Glomerular visceral epithelial cell (primary cell): Measurements from ENCODE around the gene SH3GLB1.
"Not testable (repeated sequence)": the region's sequence is repeated elsewhere in the genome, so short reads cannot be mapped to it uniquely, and the experiment has no call there.

Source experiments
- DNase-seq: peaks from one replicate; pipeline ENCODE4 v3.0.0-alpha.2; 2016; ENCODE audit errors: extremely low spot score

Gene SH3GLB1

DNA sequence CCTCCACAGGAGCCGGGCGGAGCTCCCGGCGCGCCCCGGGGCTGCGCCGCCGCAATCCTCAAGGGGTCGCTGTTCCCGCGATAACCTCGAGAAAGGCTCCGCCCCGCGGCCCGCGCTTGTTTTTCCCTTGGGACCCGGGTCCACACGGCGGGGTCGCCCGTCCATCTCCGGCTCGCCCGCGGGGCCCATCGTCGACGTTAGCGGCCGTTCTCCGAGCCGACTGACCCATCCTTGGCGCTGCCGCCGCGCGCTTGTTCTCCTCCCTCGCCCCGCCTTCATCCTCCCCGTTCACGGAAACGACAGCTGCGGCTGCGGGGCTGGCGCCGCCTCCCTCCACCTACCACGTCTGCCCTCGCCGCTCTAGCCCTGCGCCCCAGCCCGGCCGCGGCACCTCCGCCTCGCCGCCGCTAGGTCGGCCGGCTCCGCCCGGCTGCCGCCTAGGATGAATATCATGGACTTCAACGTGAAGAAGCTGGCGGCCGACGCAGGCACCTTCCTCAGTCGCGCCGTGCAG is at the start of gene SH3GLB1:
Gene SH3GLB1 (plus strand): TSS at position 119 of the 514 bp plus-strand sequence. CDS start 324 bp downstream, at position 443.
- DNase-seq = peak; percentile 91

DNA sequence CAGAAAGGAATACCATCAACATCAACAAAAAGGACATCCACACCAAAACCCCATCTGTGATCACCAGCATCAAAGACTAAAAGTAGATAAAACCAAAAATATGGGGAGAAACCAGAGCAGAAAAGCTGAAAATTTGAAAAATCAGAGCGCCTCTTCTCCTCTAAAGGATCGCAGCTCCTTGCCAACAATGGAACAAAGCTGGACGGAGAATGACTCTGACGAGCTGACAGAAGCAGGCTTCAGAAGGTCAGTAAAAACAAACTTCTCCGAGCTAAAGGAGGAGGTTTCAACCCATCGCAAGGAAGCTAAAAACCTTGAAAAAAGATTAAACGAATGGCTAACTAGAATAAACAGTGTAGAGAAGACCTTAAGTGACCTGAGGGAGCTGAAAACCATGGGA is 46.0 kb upstream of the SH3GLB1 start:
- not testable (repeated sequence) for DNase-seq

DNA sequence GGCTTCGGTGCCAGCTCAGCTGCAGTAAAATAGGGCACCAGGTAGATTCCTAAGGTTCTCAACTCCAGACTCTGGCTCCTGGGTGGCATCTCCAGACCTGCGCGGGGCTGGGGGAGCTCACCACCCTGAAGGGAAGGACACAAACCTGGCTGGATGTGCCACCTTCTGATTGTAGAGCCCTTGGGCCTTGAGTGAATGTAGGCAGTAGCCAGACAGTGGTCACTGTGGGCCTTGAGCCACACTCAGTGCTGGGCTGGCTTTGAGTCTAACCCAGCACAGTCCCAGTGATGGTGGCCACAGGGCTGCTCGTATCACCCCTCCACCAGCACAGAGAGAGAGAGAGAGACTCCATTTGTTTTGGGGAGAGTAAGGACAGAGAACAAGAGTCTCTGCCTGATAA is 38.0 kb upstream of the SH3GLB1 start:
- DNase-seq = no peak

DNA sequence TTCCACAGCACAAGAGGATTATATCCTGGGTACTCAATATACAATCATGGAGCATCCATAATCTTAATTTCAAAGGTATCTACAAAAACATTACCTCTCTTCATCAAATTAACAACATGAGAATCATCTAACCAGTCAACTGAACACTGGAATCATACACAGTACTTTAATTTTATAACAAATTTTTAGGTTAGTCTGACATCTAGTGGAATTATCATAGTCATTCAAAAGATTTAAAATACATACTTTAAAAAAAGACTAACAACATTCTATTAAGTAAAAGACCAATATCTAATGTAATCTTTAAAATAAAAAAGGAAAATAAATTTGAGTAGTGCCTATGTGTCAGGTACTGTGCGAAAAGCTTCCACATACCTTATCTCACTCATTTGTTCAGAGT is 16.8 kb upstream of the SH3GLB1 start:
- no peak for DNase-seq

DNA sequence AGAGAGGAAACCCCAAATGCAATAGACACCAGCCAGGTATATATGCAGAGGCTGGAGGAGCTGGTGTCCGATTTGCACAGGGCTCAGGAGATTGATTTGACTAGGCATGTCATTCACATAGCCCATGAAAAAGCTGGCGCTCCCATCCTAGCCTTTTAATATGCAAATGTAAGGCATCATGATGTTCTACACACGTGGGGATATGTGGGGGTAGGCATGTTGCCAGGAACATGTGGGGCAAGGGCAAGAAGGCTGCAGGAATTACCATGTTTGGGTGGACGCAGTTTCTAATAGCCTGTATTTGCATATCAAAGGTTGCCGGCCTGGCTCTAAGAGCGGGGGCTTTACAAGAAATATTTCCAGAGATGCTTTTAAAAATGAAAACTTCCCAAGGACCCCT is 11.7 kb upstream of the SH3GLB1 start:
- DNase-seq = no peak

DNA sequence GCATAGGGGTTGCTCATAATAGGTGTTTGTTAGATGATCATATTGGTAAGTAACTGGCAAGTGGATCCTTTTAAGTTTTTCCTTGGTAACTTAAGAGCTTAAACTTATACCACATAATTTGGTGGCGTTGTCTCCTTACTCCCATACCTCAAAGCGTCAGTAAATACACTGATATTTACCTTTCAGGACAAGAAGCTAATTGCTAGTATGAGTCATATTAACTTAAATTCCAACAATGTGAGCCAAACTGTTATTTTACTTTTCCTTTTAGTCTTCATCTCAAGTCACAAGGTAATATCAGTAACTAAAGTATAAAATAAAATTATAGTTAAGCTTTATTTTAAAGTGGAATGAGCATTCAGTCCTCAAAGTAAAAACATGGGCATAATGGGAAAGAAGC is 9.0 kb upstream of the SH3GLB1 start:
- no peak for DNase-seq

DNA sequence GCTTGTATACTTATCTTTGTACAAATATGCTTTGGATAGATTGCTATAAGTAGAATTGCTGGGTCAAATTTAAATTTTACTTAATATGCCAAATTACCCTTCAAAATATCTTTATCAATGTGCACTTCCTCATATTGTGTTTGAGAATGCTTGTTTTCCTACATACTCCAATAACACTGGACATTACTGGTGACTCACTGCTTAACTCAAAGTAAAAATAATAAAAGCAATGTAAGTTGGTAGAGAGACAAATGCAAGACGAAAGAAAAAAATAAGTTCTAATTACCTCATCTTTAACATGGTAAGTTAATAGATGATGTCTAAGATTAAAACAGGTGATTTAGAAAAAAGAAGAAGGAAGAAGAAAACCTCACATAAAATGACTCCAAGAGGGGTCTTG is 7.9 kb upstream of the SH3GLB1 start:
- DNase-seq = no peak

DNA sequence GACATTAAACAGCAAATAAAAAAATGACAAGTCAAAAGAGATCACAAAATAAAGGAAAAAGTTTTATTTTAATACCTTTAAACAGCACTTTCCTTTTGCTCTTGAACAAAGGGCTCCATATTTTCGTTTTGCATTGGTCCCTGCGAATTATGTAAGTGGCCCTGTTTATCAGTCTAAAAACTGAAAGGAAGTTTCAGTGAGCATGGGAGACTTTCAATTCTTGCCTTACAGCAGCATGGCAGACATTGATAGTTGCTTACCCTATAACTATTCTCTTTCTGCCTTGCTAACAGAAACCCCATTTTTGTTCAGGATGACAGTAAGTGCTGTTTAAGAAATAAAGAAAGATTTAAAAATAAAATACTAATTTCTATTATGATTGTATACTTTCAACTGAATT is 5.2 kb upstream of the SH3GLB1 start:
- no peak for DNase-seq

DNA sequence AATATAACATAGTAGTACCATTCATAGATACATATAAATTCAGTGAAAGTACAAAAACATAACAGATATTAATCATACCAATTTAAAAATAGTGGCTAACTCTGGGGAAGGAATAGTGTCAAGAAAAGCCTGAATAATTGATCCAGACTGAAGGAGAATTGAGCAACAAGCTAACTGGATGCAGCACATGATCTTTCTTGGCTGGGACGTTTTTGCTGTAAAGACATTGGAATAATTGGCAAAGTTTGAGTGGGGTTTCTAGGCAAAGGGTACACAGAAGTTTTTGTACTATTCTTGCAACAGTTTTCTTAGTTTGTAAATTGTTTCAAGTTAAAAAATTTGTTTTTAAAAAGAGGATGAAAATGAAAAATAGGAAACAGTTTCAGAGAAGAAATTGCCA is 2.6 kb upstream of the SH3GLB1 start:
- no peak for DNase-seq

DNA sequence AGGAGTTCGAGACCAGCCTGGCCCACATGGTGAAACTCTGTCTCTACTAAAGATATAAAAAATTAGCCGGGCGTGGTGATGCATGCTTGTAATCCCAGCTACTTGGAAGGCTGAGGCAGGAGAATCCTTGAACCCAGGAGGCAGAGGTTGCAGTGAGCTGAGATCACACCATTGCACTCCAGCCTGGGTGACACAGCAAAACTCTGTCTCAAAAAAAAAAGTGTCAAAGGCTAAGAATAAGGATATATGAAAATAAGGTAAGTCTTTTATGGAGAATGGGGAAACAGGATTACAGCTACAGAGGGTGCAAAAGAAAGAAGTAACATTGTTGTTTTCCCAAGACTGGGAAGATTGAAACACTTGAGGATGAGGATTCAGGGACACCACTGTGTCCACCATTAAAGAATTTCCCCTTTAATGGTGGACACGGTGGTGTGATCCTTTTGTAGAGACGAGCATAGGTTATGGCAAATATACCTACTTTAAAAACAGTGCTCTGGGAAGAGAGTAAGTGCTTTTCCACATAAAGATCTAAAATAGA is 1.4 kb upstream of the SH3GLB1 start:
- not testable (repeated sequence) for DNase-seq

DNA sequence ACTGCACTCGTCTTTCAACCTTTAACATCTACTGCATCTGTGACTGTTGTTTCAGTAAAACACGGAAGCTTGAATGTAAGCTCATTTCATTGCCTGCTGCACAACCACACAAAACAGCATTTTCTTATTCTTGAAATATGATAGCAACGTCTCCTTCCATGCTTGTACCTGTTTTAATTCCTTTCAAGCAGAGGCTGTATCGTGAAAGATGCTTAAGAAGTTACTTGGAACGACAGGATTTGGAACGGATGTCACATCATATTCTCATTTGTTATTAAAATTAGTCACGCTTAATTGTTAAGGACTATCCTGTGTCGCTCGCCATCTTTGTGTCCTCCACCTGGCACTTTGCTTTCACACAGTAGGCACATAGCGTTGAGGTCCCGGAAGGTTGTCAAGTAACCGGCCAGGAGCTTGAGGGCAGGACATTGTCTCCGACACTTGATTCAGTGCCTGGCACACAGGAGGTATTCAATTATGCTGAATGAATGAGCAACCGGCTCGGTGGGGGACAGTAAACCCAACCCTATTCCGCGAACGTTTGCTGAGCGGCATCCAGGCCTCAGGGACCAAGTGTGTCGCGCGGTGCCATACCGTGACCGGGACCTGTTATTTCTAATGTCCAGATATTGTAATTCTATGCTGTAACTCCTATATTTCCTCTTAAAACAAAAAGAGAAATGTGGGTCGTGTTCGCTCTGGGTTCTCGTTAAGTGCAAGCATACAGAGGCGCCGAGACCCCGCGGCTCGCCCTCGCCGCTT is 499 bp upstream of the SH3GLB1 start:
- no peak for DNase-seq

DNA sequence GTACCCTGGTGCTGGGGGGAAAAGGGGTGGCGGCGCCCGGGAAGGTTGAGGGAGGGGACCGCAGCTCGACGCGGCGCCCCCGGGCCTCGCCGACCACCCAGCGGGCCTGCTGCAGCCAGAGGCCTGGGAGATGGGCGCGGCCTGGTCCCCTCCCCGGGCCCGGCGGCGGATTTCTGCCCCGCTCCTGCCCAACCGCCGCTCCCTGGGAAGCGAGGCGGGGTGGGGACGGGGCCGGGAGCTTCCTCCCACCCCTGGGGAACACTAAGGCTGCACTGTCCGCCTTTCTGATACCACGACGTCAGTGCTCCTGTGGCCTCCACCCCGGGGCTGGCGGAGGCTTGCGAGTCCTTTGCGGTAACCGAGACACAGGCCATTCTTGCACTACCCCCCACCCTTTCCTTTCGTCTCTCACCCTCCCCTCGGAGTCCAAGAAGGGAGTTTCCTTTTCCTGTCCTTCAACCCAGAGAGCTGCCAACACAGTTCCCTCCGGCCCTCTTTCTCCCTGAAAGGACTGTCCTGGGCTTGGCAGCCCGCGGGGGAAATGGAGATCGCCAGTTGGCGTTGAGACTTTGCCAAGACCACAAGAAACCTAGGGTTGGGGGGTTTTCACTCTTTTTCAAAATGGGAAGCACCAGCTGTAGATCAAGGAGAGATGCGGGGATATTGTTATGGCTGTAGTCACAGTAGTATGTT is 742 bp downstream of the SH3GLB1 start:
- peak; percentile 63 for DNase-seq

DNA sequence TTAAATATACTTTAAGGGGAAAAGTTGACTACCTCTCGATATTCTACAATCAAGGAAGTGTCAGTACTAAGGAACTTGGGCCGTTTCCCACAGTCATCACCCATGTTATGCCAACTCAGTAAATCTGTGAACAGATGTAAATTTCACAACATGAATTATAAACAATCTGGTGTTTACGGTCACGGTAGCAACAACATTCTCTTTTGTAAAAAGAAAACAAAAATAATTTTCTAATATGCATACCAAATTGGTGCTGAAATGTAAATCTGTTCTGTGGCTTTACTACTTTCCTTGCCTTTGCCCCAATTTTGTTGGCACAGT is 1.2 kb downstream of the SH3GLB1 start:
- no peak for DNase-seq

DNA sequence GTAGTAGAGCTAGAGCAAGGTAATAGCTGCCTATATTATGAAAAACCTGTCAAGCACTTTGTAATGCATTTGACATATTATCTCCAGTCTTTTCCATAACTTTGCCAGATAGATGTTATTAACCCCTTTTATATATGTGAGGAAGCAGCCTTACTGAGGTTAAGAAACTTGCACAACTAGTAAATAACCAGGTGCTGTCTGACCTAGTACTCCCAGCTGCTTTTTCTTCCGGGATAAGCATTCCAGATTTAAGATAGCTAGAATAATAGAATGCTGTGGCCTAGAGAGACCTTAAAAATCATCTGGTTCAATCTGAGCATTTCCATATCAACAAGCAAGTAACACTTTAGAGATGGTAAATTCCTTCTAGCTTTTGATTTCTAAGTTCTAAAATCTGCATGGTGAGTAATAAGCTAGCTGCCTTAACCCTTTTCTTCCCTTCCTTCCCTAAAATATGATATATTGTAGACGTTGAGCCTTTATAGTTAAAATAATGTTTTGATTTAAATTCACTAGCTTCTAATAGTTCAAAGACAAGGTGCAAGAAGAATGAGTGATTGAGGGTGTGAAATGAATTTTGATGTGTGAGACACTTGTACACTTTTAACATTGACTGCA is 1.8 kb downstream of the SH3GLB1 start:
- no peak for DNase-seq

DNA sequence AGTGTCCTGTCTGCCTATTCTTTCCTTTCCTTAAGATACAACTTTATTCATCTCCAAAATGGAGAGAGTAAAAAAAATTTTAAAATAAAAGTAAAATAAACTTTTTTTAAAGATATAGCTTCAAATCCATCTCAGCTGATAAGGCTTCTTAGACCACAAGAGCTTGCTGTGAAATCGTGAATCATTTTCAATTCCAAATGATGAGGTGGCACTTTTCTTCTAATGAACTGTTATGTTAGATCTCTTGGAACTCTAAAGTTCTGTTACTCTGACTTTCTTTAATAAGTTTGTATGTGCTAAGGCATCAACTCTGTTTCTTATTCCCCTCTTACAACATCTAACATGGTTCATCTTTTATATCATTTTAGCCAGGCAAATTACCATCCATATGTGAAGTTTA is 4.5 kb downstream of the SH3GLB1 start:
- DNase-seq = no peak

DNA sequence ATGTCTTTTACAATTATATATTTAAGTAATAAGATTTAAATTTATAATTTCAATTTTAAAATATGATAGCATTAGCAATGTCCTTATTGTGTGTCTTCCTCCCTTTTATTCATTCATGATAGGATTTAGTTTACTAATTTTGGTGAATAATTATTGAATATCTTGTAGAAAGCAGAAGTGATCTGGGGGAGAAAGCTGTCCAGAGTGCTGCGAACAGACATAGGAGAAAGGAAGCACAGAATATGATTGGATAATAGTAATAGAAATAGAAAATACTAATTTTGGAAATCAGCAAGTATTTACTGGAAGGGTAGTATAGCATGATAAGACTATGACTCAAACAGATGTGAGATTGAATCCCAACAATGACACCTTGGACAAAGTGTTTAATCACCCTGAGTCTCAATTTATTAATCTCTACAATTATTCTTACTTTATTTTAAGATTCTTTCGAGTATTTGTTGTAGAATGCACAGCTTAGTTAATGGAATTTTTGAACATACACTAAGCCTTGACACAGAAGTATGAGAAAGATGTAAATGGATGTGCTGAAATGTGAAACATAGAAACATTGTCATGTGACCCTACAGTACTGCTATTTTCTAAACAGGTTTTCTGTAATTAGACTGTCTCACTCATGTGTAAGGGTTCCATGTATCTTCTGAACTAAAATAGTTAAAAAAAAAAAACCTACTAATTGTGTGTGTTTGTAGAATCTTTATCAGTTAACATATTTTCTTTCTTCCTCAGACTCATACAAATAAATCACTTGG is 7.9 kb downstream of the SH3GLB1 start:
- no peak for DNase-seq

DNA sequence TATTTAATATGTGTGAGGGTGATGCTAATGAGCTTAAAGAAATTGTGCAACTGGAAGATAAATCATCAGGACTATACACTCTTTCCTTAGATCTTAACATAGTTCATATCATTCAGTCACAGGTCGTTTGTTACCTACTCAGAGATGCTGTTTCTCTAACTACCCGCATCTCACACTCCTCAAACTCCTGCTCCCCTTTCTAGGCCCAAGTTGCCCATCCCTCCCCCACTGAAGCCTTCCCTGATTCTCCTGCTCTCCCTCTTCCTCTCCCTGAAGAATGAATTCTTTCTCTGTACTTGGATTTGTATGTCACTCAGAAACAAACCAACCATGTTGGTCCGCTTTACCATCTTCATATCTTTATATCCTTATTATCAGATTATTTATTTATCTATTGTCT is 9.1 kb downstream of the SH3GLB1 start:
- DNase-seq = no peak

DNA sequence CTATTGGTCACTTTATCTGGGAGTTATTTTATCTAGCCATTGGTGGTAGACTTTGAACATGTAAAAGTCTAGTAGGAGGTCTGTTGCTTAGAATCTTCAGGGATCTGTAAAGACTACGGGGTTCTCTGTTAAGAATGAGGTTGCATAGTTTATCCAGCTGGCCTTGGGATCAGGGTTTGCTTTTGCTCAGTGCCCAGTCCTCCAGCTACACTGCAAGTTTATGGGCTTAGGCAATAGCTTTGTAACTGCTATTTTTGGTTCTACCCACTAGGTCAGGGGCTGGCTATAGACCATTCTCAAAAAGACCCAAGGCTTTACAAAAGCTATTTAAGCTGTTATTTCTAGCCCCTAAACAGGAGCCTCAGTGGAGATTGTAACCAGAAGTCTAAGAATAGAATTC is 9.8 kb downstream of the SH3GLB1 start:
- no peak for DNase-seq

DNA sequence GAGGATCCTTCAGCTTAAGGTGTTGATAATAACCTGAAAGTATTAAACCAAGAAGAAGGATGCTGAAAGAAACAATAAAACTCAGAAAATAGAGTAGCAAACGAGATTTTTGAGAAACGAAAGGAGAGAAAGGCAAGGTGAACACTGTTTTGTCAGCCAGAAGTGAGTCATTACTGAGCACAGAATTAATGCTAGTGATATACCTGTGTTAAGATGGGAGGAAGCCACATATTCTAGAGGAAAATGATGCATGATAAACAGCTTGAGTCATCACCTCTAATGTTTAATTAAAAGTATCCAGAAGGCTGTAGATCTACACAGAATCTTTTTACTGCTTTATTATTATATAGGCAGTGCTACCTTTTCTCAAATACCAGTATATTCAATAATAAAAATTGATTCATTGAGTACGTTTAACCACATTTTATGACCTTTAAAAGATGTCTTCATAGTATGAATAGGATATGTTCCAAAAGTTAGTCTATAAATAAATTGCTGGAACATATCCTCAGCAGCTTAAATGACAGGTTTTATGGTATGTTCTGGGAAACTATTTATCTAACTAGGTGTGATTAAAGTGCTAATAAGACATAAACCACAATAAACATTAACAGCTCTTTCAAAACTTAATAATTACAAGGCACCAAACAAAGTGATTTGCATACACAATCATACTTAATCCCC is 10.3 kb downstream of the SH3GLB1 start:
- no peak for DNase-seq

DNA sequence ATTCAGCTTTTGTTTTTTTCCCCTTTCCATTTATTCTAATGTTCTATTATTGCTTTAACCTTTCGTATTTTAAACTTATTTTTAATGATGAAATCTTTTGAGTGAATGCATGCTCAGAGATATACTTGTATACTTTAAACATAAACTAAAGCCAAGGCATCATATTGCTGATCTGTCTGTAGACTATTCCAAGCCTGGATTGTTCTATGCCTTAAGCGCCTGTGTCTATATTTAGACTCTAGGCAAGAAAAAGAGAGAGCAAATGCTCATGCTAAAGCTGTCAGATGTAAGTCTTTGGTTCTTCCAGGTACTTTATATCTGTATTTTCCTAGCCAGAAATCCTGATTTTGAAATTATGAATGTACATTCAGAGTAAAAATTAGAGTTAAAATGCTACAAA is 14.4 kb downstream of the SH3GLB1 start:
- DNase-seq = no peak

DNA sequence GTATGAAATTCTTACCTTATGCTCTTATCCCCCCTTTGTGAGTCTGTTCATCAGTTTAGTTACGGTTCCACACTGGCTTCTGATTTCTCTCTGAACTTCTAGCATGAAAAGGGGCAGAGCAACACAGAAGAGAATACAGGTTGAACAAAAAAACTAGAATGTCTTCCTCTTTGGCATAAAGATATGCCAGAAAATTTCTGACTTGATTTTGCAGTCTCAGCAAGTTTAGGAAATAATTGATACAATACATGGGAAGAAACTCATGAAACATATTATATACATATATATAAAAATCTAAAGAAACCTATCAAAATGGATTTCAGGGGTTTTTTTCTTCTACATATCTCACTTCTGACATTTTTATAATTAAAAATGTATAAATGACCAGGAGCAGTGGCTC is 27.0 kb downstream of the SH3GLB1 start:
- DNase-seq = no peak
